Endothelial cell of umbilical vein (primary cell): Measurements from ENCODE around the gene CLEC2B. TPM values are rescaled to one million over a fixed set of nuclear protein-coding genes. Genes with fewer than 3 reads are reported as not detected.

Experiments used
- BruUV-seq: library from RNA; stranded (reverse); fragments of 400-500 nt; replicated peaks from 2 replicates; lab custom pipeline; 2021; lab: Mats Ljungman, UMichigan
- CTCF ChIA-PET: fragments of 300-600, 350-600 bp; sonication (Branson Sonifier 250); formaldehyde crosslinking; loops from one replicate; lab custom pipeline; 2021; ENCODE audit warnings: antibody characterized with exemption, inconsistent platforms; lab: Charles Lee
- POLR2A ChIA-PET: fragments of 300-600, 350-600 bp; sonication (Branson Sonifier 250); formaldehyde crosslinking; loops from one replicate; lab custom pipeline; 2021; ENCODE audit warnings: antibody characterized with exemption, inconsistent platforms; lab: Charles Lee
- DNase-seq: peaks from one replicate; pipeline ENCODE4 v3.0.0-alpha.2; 2011; ENCODE audit warnings: low read depth, low spot score
- FAIRE-seq: peaks from 2 replicates; lab custom pipeline; 2011; peaks lifted over from hg19 to GRCh38; lab: Jason Lieb, UNC
- H2AFZ ChIP-seq: 2 replicates; pipeline ENCODE4 v1.6.0; 2012; ENCODE audit warnings: low read depth, low read length, control low read depth, inconsistent platforms
- H3K27ac ChIP-seq: 2 replicates; pipeline ENCODE4 v1.5.1; 2011; ENCODE audit warnings: low read depth, mild to moderate bottlenecking, control low read depth, low read length, moderate library complexity; ENCODE audit not compliant: insufficient read depth
- H3K27me3 ChIP-seq, 2 experiments: 2 replicates each; pipeline versions ENCODE4 v1.6.0 to v1.6.1; 2011; ENCODE audit warnings: low read length in 2 of 2, mixed read lengths in 1 of 2; ENCODE audit not compliant: control insufficient read depth in 2 of 2, insufficient read depth in 2 of 2
- H3K36me3 ChIP-seq, 2 experiments: 2 replicates in 1 of 2; 3 replicates in 1 of 2; pipeline ENCODE4 v1.5.1; 2011; ENCODE audit warnings: low read length in 2 of 2, mild to moderate bottlenecking in 1 of 2, moderate library complexity in 1 of 2; ENCODE audit not compliant: control insufficient read depth in 2 of 2, insufficient read depth in 2 of 2; ENCODE audit errors: extremely low read depth in 1 of 2
- H3K4me1 ChIP-seq: 3 replicates; pipeline ENCODE4 v1.5.1; 2011; ENCODE audit warnings: mild to moderate bottlenecking, low read length; ENCODE audit not compliant: control insufficient read depth, insufficient read depth; ENCODE audit errors: extremely low read depth
- H3K4me2 ChIP-seq: 2 replicates; pipeline ENCODE4 v1.6.1; 2011; ENCODE audit warnings: low read length, control low read depth, mixed read lengths; ENCODE audit not compliant: insufficient read depth
- H3K4me3 ChIP-seq, 3 experiments: fragments of 200-600 bp in 1 of 3; sonication (generic), shearing (Covaris generic) in 1 of 3; replicated peaks in 1 of 3; 2 replicates each; pipeline ENCODE4 v1.5.1; 2011 to 2016; ENCODE audit warnings: control low read depth in 3 of 3, low read length in 3 of 3, mild to moderate bottlenecking in 2 of 3, inconsistent platforms in 1 of 3, low read depth in 1 of 3, moderate library complexity in 1 of 3; ENCODE audit not compliant: insufficient read depth in 1 of 3
- H3K79me2 ChIP-seq: 2 replicates; pipeline ENCODE4 v1.6.0; 2012; ENCODE audit warnings: low read length, inconsistent platforms; ENCODE audit not compliant: control insufficient read depth, insufficient read depth
- H3K9ac ChIP-seq: replicated peaks from 2 replicates; pipeline ENCODE3; 2011; ENCODE audit warnings: low read length, control low read depth; ENCODE audit not compliant: insufficient read depth; ENCODE audit errors: extremely low read depth
- H3K9me1 ChIP-seq: replicated peaks from 3 replicates; pipeline ENCODE4 v1.6.0; 2011; ENCODE audit warnings: mild to moderate bottlenecking, low read length; ENCODE audit not compliant: control insufficient read depth, insufficient read depth; ENCODE audit errors: extremely low read depth
- H3K9me3 ChIP-seq: replicated peaks from 2 replicates; pipeline ENCODE4 v1.5.1; 2012; ENCODE audit warnings: low read length, inconsistent platforms; ENCODE audit not compliant: control insufficient read depth, insufficient read depth
- H4K20me1 ChIP-seq: replicated peaks from 2 replicates; pipeline ENCODE3; 2011; ENCODE audit warnings: mild to moderate bottlenecking, low read length; ENCODE audit not compliant: control insufficient read depth, insufficient read depth; ENCODE audit errors: extremely low read depth
- EZH2 ChIP-seq: IDR thresholded peaks from 2 replicates; pipeline ENCODE4 v1.6.1; 2012; ENCODE audit warnings: borderline replicate concordance, low read depth, mild to moderate bottlenecking, moderate library complexity, low read length, inconsistent platforms; ENCODE audit not compliant: severe bottlenecking
- FOS ChIP-seq: IDR thresholded peaks from 2 replicates; pipeline ENCODE4 v1.6.1; 2011; ENCODE audit warnings: mild to moderate bottlenecking, low read length, moderate library complexity, borderline replicate concordance; ENCODE audit not compliant: insufficient read depth
- GATA2 ChIP-seq: IDR thresholded peaks from 2 replicates; pipeline ENCODE4 v1.7.0; 2011; ENCODE audit warnings: low read depth, mild to moderate bottlenecking, moderate library complexity, mixed read lengths, low read length; ENCODE audit not compliant: insufficient read length, insufficient read depth
- JUN ChIP-seq: IDR thresholded peaks from 2 replicates; pipeline ENCODE4 v1.6.1; 2011; ENCODE audit warnings: borderline replicate concordance, low read depth; ENCODE audit not compliant: insufficient read length, insufficient read depth
- MAX ChIP-seq: IDR thresholded peaks from 2 replicates; pipeline ENCODE4 v1.6.1; 2011; ENCODE audit not compliant: insufficient read depth, insufficient read length
- POLR2A ChIP-seq: IDR thresholded peaks from 2 replicates; pipeline ENCODE4 v1.6.1; 2012; ENCODE audit warnings: low read depth, mild to moderate bottlenecking, control low read depth, low read length
- POLR2AphosphoS5 ChIP-seq: IDR thresholded peaks from 2 replicates; pipeline ENCODE4 v1.6.1; 2012; ENCODE audit warnings: low read depth, mild to moderate bottlenecking, control low read depth, low read length, moderate library complexity; ENCODE audit not compliant: insufficient read depth
- dilution Hi-C: fragments of 300-500 bp; cut with MboI; formaldehyde crosslinking; loops from one replicate; pipeline ENCODE4 v1.15.0; 2019; ENCODE audit warnings: low sequenced_read_pairs; ENCODE audit not compliant: extremely low pct_ligation_motif_present
- intact Hi-C: fragments of 100-400 bp; cut with micrococcal nuclease; formaldehyde crosslinking; loops from one replicate; pipeline ENCODE4 v1.10.0; 2022
- polyA plus RNA-seq, 4 experiments: library from polyadenylated mRNA; depleted of rRNA in 3 of 4; stranded (reverse) in 3 of 4; unstranded in 1 of 4; fragments of >200 nt; gene quantifications; 2 replicates each; pipeline versions ENCODE4 v1.2.1 to v1.2.3, GENCODE V29; 2011 to 2012; ENCODE audit warnings: missing spikeins in 1 of 4
- total RNA-seq: library from RNA; stranded (reverse); gene quantifications from 2 replicates; pipeline ENCODE4 v1.2.3, GENCODE V29; 2021

CLEC2B gene
- total and polyA plus RNA-seq, 2 donors (not counting 3 experiments of a cell fraction or from before 2014, with no cell fraction given) = 6.7 to 18.3 TPM

- Histone ChIP-seq H2AFZ (no peak overlapping the region), H3K4me3 (no peak overlapping the region), H3K4me2 (no peak overlapping the region), H3K27ac (no peak overlapping the region), H3K4me1 (no peaks in the 10 kb centered on the region), H3K36me3 (no peaks in the 10 kb centered on the region), H3K9me3 (no peaks in the 10 kb centered on the region), H3K27me3 (no peaks in the 10 kb centered on the region), H3K79me2 (no peaks in the 10 kb centered on the region), H4K20me1 (no peaks in the 10 kb centered on the region), H3K9me1 (no peaks in the 10 kb centered on the region), H3K9ac (no peak overlapping the region)
- no peak for DNase-seq
- ChIA-PET CTCF (interaction anchor here (7.9 kb wide), 1 partner anchor 55 kb away, joined by 62 read pairs; no protein-coding TSS in a partner anchor), POLR2A (no interaction called here)
- dilution Hi-C loops (no loop called here), intact Hi-C loops (no loop called here)
- BruUV-seq = no TSS peak
- FAIRE-seq = no peak
- TF ChIP-seq POLR2A = no peak
- TF ChIP-seq FOS = no peak
- no peak for TF ChIP-seq GATA2
- TF ChIP-seq JUN = no peak
- no peak for TF ChIP-seq MAX
- no peak for TF ChIP-seq EZH2
- TF ChIP-seq POLR2AphosphoS5 = no peak
These were observed 63.3 kb downstream of the CLEC2B start for GRCh38 chr12:9805883-9806282.

Other genes starting within 250 kb of the CLEC2B start
- gene CLEC2D, start 199.6 kb downstream of the CLEC2B start, total RNA-seq = 4.1 and 6.5 TPM in 2 replicates
- 1.4 and 1.8 TPM in 2 replicates for gene CLEC2D, start 199.6 kb downstream of the CLEC2B start, polyA plus RNA-seq
- not detected in 2 replicates for gene CLECL1, start 136.3 kb downstream of the CLEC2B start, total RNA-seq
- not detected in 2 replicates for gene CLECL1, start 136.3 kb downstream of the CLEC2B start, polyA plus RNA-seq
- 0.49 and 1.2 TPM in 2 replicates for gene CD69, start 108.5 kb downstream of the CLEC2B start, total RNA-seq
- 2.9 and 4.4 TPM in 2 replicates for gene CD69, start 108.5 kb downstream of the CLEC2B start, polyA plus RNA-seq
- gene KLRF1, start 41.9 kb downstream of the CLEC2B start, total RNA-seq = not detected in 2 replicates
- gene KLRF1, start 41.9 kb downstream of the CLEC2B start, polyA plus RNA-seq = not detected in 2 replicates
- gene KLRF2, start 12.1 kb upstream of the CLEC2B start, total RNA-seq = not detected in 2 replicates
- not detected in 2 replicates for gene KLRF2, start 12.1 kb upstream of the CLEC2B start, polyA plus RNA-seq
- not detected in 2 replicates for gene CLEC2A, start 63.0 kb upstream of the CLEC2B start, total RNA-seq
- gene CLEC2A, start 63.0 kb upstream of the CLEC2B start, polyA plus RNA-seq = not detected in 2 replicates
- gene CLEC12A, start 102.1 kb upstream of the CLEC2B start, total RNA-seq = not detected in 2 replicates
- gene CLEC12A, start 102.1 kb upstream of the CLEC2B start, polyA plus RNA-seq = not detected in 2 replicates
- not detected in 2 replicates for gene CLEC1B, start 129.8 kb upstream of the CLEC2B start, total RNA-seq
- gene CLEC1B, start 129.8 kb upstream of the CLEC2B start, polyA plus RNA-seq = not detected in 2 replicates
- 1.2 TPM in 2 replicates for gene CLEC12B, start 141.3 kb upstream of the CLEC2B start, total RNA-seq
- gene CLEC12B, start 141.3 kb upstream of the CLEC2B start, polyA plus RNA-seq = 1.8 and 3.7 TPM in 2 replicates
- gene CLEC9A, start 161.3 kb upstream of the CLEC2B start, total RNA-seq = not detected in 2 replicates
- gene CLEC9A, start 161.3 kb upstream of the CLEC2B start, polyA plus RNA-seq = not detected in 2 replicates
- gene CLEC1A, start 229.6 kb upstream of the CLEC2B start, total RNA-seq = 22.5 and 24.2 TPM in 2 replicates
- gene CLEC1A, start 229.6 kb upstream of the CLEC2B start, polyA plus RNA-seq = 21.2 and 22.0 TPM in 2 replicates